Tibial nerve (tissue), 3 donors: ENCODE measurements around the gene SH3RF3.

Source experiments
- CTCF ChIP-seq, 5 experiments: fragments of 200-600 bp in 3 of 5; fragments of 450-650 bp in 2 of 5; sonication (generic) in 3 of 5; IDR thresholded peaks; one replicate each; pipeline ENCODE4 v1.5.1; 2016 to 2019; ENCODE audit warnings: antibody characterized with exemption in 5 of 5, mild to moderate bottlenecking in 3 of 5, moderate library complexity in 2 of 5
- POLR2A ChIP-seq, 2 donors: fragments of 450-650 bp; IDR thresholded peaks; one replicate each; pipeline ENCODE4 v1.6.1; 2017; ENCODE audit warnings: antibody characterized with exemption in 2 of 2, mild to moderate bottlenecking in 2 of 2, moderate library complexity in 2 of 2

GRCh38 chr2:109547280-109547679 lies 418.3 kb downstream of the SH3RF3 start:
- TF ChIP-seq CTCF (IDR thresholded peaks at IDR 0.05) = no peak
- no peak for TF ChIP-seq POLR2A (IDR thresholded peaks at IDR 0.05)
